ENCODE results near the gene CRYBG1.

Gene CRYBG1

DNA sequence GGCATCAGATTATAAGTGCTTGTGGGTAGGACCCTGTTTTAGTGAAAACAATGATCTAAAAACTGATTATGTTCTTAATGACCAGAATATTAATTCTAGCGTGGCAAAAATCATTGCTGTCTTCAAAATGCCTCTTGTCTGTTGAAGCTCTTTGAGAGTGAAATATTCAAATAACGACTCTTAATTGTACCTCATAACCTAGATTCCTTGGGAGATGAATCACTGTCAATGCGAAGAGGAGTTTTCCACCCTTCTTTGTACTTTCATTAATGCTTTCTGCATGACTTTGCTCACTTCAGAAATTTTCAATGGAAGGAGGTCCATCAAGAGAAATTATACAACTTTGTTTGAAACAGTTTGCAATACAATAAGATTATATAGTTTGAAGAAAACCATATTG is 71.5 kb downstream of the CRYBG1 start:
- DNase-seq, result no peak
- no peak overlapping the region for H3K4me3 Mint-ChIP-seq
- H3K9me3 Mint-ChIP-seq, result no peaks in the 10 kb centered on the region
- no peaks in the 10 kb centered on the region for H3K27me3 Mint-ChIP-seq
- no peak overlapping the region for H3K27ac Mint-ChIP-seq
- no peak for ATAC-seq
- no peaks in the 10 kb centered on the region for H3K4me1 Mint-ChIP-seq

GRCh38 chr6:106434530-106434929 is 74.0 kb downstream of the CRYBG1 start:
- ATAC-seq (no peak), DNase-seq (no peak)
- Mint-ChIP-seq H3K27me3 (peaks cover 10% of the 10 kb centered on the region), H3K27ac (no peak overlapping the region), H3K4me1 (no peaks in the 10 kb centered on the region), H3K9me3 (no peaks in the 10 kb centered on the region), H3K4me3 (no peak overlapping the region)

DNA sequence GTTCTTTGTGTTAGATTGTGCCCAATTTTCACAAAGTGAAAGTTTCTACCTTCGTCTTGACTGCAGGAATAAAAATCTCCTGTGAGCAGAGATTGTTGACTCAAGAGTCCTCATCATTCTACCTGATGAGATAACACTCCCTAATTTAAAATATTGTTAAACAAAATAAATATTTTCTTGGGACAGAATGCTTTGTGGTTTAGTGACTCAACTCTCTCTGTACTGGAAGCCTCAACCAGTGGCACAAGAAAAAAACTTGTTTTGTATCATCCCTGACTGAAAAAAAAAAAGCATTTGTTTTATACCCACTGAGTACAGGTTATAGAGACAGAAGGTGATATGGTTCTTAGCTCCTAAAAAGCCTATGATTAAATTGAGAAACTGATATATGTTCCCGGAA is 78.9 kb downstream of the CRYBG1 start:
- Mint-ChIP-seq H3K4me3 (no peak overlapping the region), H3K9me3 (no peaks in the 10 kb centered on the region), H3K27ac (no peak overlapping the region), H3K4me1 (peaks cover 6% of the 10 kb centered on the region), H3K27me3 (peaks cover 43% of the 10 kb centered on the region)
- DNase-seq, result no peak
- ATAC-seq, result no peak

DNA sequence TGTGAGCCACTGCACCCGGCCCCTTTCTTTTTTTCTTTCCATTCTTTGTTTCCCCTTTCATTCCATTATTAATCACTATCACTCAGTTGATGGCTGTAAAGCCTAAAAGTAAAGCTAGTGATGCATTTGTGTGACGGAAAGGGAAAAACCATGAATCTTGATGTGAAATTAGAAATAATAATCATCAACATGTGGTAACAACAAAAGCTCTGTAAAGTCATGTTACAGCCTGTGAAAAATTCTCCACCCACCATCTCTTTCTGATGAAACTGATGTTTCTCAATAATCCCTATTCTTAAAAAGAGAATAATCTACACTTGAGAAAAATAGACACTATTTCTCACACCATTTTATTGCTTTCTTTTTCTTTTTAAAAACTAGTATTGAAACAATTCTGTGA is 80.0 kb downstream of the CRYBG1 start:
- H3K4me3 Mint-ChIP-seq, result no peak overlapping the region
- H3K27me3 Mint-ChIP-seq, result peaks cover 43% of the 10 kb centered on the region
- DNase-seq, result no peak
- peaks cover 12% of the 10 kb centered on the region for H3K4me1 Mint-ChIP-seq
- no peak overlapping the region for H3K27ac Mint-ChIP-seq
- no peaks in the 10 kb centered on the region for H3K9me3 Mint-ChIP-seq
- no peak for ATAC-seq

GRCh38 chr6:106442395-106442794 is 81.9 kb downstream of the CRYBG1 start:
- H3K4me1 Mint-ChIP-seq, result peaks cover 12% of the 10 kb centered on the region
- H3K27me3 Mint-ChIP-seq, result peaks cover 43% of the 10 kb centered on the region
- no peaks in the 10 kb centered on the region for H3K9me3 Mint-ChIP-seq
- no peak overlapping the region for H3K4me3 Mint-ChIP-seq
- ATAC-seq (no peak), DNase-seq (no peak)
- no peak overlapping the region for H3K27ac Mint-ChIP-seq

DNA sequence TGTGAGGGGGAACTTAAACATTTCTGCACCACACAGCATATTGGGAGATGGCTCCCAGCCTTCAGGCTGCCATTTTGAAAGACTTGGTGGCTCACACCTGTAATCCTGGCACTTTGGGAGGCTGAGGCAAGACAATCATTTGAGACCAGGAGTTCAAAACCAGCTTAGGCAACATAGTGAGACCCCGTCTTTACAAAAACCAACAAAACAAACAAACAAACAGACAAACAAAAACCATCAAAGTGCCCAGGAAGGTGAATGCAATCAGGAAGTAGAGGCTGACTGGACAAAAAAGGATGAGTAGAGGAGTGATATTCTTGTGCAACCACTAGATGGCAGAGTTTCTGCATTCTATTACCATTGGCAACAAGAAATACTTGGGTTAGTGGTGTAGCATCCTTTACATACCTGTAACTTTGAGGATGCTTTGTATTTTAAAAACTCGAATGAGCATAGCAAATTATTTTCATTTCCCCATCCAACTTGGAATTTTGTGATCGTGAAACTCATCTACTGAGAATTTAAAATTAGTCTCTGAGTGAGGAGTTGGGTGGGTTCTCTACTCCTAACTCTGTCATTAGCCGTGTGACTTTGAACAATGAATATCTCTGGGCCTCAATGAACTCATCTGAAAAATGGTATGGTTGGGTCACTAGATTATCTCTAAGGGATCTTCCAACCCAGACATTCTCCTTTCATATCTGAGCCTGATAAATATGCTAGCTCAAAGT is 84.4 kb downstream of the CRYBG1 start:
- peak; percentile 85 for ATAC-seq
- H3K27ac Mint-ChIP-seq, result no peak overlapping the region
- peak; percentile 28 to 31 for DNase-seq
- no peaks in the 10 kb centered on the region for H3K9me3 Mint-ChIP-seq
- peaks cover 30% of the 10 kb centered on the region for H3K27me3 Mint-ChIP-seq
- H3K4me1 Mint-ChIP-seq, result peaks cover 24% of the 10 kb centered on the region
- no peak overlapping the region for H3K4me3 Mint-ChIP-seq

DNA sequence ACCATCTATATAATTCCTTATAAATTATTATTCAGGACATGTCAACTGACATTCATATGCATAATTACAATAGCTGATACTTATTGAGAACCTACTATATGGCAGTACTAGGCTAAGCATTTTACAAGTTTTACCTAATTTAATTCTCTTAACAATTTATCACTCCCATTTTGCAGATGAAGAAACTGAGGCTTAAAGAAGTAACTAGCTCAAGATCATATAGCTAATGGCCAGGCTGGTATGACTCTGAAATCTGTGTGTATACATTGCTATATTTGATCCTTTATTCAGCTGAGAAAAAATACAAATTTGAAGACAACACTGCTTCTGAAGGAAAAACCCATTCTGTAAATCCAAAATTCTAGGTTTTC is 85.0 kb downstream of the CRYBG1 start:
- no peak for ATAC-seq
- Mint-ChIP-seq H3K4me1 (peaks cover 20% of the 10 kb centered on the region), H3K4me3 (no peak overlapping the region), H3K27ac (no peak overlapping the region), H3K27me3 (peaks cover 24% of the 10 kb centered on the region), H3K9me3 (no peaks in the 10 kb centered on the region)
- DNase-seq, result no peak

DNA sequence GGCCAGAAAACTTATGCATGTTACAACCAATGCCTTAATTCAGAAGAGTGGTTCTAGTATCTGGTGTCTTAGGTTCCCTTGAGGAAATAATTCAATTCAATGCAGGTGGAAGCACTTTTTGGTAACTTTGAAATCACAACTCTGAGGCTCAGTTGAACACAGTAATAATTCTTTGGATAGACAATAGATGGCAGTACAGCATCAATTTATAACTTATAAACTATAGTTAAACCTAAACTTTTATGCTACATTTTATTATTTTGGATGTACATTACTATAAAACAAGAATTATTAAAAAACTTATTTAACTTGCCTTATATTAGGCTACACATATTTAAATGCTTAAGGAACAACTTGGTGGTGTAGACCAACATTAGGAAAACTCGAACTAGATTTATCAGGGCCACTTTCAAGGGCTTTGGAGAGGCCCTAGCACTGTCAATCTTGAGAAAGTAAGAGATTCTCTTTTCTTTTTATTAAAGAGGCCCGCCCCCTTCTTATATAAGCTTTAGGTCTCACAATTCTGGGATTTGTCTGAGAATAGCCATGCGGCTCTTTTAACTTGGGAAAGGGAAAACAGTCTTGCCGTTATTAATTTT is 85.9 kb downstream of the CRYBG1 start:
- no peak overlapping the region for H3K4me3 Mint-ChIP-seq
- peaks cover 20% of the 10 kb centered on the region for H3K4me1 Mint-ChIP-seq
- H3K9me3 Mint-ChIP-seq, result no peaks in the 10 kb centered on the region
- no peak for ATAC-seq
- peaks cover 16% of the 10 kb centered on the region for H3K27me3 Mint-ChIP-seq
- DNase-seq, result no peak
- H3K27ac Mint-ChIP-seq, result no peak overlapping the region

GRCh38 chr6:106446983-106447382 is 86.5 kb downstream of the CRYBG1 start:
- Mint-ChIP-seq H3K27me3 (peaks cover 12% of the 10 kb centered on the region), H3K4me1 (peaks cover 20% of the 10 kb centered on the region), H3K9me3 (no peaks in the 10 kb centered on the region), H3K4me3 (no peak overlapping the region), H3K27ac (no peak overlapping the region)
- no peak for ATAC-seq
- DNase-seq, result no peak

DNA sequence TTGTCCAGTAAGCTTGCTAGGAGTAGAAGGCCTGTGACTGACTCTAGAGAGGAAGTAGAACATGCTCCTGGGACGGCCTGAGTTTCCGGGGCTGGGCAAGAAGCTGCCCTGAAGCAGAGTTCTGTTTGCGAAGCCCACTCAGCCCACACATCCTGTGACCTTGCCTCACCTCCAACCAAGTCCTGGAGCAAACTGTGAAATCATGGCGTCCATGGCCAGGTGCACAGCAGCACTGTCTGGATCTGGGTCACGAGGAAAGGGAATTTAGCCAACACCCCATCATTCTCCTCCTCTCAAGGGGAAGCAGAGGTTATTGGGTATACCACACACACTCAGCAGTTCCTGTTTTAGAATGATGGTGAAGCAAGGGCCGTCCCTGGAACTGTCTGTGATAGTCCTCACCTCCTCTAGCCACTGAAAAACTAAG is 87.5 kb downstream of the CRYBG1 start:
- Mint-ChIP-seq H3K4me3 (peak overlapping the region in 1 of 2 donors; percentile 45), H3K27me3 (peaks cover 2% of the 10 kb centered on the region), H3K9me3 (no peaks in the 10 kb centered on the region), H3K4me1 (peaks cover 20% of the 10 kb centered on the region), H3K27ac (peak overlapping the region; percentile 84 to 88)
- ATAC-seq, result peak; percentile 65
- DNase-seq, result peak; percentile 22 to 33

- ATAC-seq (no peak), DNase-seq (no peak)
- H3K27me3 Mint-ChIP-seq, result no peaks in the 10 kb centered on the region
- H3K27ac Mint-ChIP-seq, result no peak overlapping the region
- H3K4me3 Mint-ChIP-seq, result no peak overlapping the region
- H3K4me1 Mint-ChIP-seq, result peaks cover 14% of the 10 kb centered on the region
- H3K9me3 Mint-ChIP-seq, result no peaks in the 10 kb centered on the region
Observed at GRCh38 chr6:106450653-106451052, 90.1 kb downstream of the CRYBG1 start.

- H3K27me3 Mint-ChIP-seq, result no peaks in the 10 kb centered on the region
- no peak for DNase-seq
Observed at GRCh38 chr6:106451439-106451838, 90.9 kb downstream of the CRYBG1 start.

DNA sequence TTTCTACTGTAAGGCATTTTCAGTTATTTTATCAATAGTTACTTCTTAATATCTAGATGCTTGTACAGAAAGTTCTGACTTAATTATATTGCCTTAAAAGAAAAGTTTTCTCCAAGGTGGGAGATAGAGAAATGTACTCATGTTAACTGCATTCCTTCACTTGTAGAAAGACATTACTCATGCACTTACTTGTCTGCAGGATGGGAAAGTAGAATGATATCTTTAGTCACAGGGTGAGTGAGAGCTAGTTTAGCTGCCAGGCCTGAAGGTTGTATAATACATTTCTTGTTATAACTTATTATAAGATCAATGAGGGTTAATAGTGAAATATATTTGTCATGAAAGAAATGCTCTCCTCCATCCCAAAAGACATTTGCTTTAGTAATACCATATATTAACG is 92.1 kb downstream of the CRYBG1 start:
- no peak for DNase-seq
- H3K27ac Mint-ChIP-seq, result no peak overlapping the region

More at GRCh38 chr6:106451439-106451838, 90.9 kb downstream of the CRYBG1 start:
- ATAC-seq, result no peak
- Mint-ChIP-seq H3K4me3 (no peak overlapping the region), H3K4me1 (peaks cover 14% of the 10 kb centered on the region), H3K27ac (no peak overlapping the region), H3K9me3 (no peaks in the 10 kb centered on the region)

GRCh38 chr6:106453756-106454367 is 93.3 kb downstream of the CRYBG1 start:
- H3K27me3 Mint-ChIP-seq, result no peaks in the 10 kb centered on the region
- H3K4me3 Mint-ChIP-seq, result no peak overlapping the region
- H3K9me3 Mint-ChIP-seq, result no peaks in the 10 kb centered on the region
- H3K4me1 Mint-ChIP-seq, result no peaks in the 10 kb centered on the region
- DNase-seq (no peak), ATAC-seq (peak; percentile 37)
- no peak overlapping the region for H3K27ac Mint-ChIP-seq

More for the DNA sequence above, 92.1 kb downstream of the CRYBG1 start:
- no peak overlapping the region for H3K4me3 Mint-ChIP-seq
- ATAC-seq, result no peak
- H3K9me3 Mint-ChIP-seq, result no peaks in the 10 kb centered on the region
- H3K27me3 Mint-ChIP-seq, result no peaks in the 10 kb centered on the region
- peaks cover 11% of the 10 kb centered on the region for H3K4me1 Mint-ChIP-seq

GRCh38 chr6:106456756-106457155 is 96.2 kb downstream of the CRYBG1 start:
- peak overlapping the region in 1 of 2 donors; percentile 11 for H3K27ac Mint-ChIP-seq
- peaks cover 6% of the 10 kb centered on the region for H3K4me1 Mint-ChIP-seq
- H3K4me3 Mint-ChIP-seq, result no peak overlapping the region
- no peaks in the 10 kb centered on the region for H3K9me3 Mint-ChIP-seq
- no peaks in the 10 kb centered on the region for H3K27me3 Mint-ChIP-seq
- DNase-seq, result no peak
- no peak for ATAC-seq
